ENCODE results near the gene FABP7.

The FABP7 gene

DNA sequence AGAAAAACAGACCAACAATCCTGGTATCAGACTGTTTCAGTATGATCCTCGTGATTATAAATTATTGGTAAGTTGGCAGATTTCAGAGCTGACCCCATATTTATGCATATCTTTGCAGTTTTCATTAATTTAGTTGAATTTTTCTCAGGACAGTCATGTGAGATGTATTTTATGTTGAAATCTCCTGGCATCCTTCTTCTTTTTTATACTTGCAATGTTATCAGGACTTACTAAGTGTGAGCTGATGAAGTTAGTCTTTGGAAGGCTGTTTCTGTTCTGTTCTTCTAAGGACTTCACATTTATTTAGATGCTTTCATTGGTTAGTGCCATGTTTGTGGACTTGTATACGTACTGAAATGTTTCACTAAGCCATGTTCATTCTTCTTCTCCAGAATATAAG lies 26.8 kb downstream of the FABP7 start:
- TF ChIP-seq, protein P1, sequence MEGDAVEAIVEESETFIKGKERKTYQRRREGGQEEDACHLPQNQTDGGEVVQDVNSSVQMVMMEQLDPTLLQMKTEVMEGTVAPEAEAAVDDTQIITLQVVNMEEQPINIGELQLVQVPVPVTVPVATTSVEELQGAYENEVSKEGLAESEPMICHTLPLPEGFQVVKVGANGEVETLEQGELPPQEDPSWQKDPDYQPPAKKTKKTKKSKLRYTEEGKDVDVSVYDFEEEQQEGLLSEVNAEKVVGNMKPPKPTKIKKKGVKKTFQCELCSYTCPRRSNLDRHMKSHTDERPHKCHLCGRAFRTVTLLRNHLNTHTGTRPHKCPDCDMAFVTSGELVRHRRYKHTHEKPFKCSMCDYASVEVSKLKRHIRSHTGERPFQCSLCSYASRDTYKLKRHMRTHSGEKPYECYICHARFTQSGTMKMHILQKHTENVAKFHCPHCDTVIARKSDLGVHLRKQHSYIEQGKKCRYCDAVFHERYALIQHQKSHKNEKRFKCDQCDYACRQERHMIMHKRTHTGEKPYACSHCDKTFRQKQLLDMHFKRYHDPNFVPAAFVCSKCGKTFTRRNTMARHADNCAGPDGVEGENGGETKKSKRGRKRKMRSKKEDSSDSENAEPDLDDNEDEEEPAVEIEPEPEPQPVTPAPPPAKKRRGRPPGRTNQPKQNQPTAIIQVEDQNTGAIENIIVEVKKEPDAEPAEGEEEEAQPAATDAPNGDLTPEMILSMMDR (IDR thresholded peaks at IDR 0.05; ENCODE audit: extremely low read depth, insufficient read depth, missing control alignments), result no peak
- DNase-seq (ENCODE audit: low spot score), result no peak
- in situ Hi-C loops (cut with MboI; ENCODE audit: low pct_unique_long_range_greater_than_20kb, low sequenced_read_pairs, unreplicated experiment), result no loop called here

DNA sequence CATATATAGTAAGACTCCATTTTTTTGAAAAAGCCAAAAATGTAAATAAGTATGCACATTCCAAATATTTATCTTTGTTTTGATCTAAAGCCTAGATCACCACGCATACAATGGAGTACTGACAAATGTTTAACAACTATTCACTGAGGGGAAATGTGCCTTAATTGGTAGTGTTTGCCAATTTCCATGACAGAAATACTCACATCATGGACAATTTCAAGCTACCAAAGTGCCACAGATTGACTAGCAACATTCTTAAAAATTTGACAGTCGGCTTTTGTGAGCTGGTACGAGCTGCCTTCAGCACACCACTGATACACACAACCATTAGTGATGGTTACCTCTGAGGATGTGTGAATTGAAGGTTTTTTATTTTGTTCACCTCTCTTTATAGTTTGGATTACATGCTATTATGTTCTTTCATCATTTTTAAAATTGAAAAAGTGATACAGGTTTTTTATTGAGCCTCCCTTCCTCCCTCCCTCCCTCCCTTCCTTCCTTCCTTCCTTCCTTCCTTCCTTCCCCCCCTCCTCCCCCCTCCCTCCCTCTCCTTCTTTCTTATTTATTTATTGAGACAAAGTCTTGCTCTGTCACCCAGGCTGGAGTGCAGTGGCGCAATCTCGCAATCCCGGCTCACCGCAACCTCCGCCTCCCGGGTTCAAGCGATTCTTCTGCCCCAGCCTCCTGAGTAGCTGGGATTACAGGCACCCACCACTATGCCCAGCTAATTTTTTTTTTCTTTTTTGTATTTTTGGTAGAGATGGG lies 28.8 kb downstream of the FABP7 start:
- DNase-seq (ENCODE audit: low spot score), result no peak
- in situ Hi-C loops (cut with MboI; ENCODE audit: low pct_unique_long_range_greater_than_20kb, low sequenced_read_pairs, unreplicated experiment), result no loop called here
- TF ChIP-seq, protein P1 (IDR thresholded peaks at IDR 0.05; ENCODE audit: extremely low read depth, insufficient read depth, missing control alignments), result no peak

DNA sequence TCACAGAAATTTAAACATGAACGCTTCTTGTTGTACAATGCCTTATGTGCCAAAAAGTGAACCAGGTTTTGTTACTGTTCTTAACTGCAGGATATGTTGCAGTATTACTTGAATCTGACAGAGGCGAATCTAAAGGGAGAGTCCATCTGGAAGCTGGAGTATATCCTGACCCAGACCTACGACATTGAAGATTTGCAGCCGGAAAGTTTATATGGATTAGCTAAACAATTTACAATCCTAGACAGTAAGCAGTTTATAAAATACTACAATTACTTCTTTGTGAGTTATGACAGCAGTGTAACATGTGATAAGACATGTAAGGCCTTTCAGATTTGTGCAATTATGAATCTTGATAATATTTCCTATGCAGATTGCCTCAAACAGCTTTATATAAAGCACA lies 29.5 kb downstream of the FABP7 start:
- DNase-seq (ENCODE audit: low spot score), result no peak
- TF ChIP-seq, protein P1 (IDR thresholded peaks at IDR 0.05; ENCODE audit: extremely low read depth, insufficient read depth, missing control alignments), result no peak
- in situ Hi-C loops (cut with MboI; ENCODE audit: low pct_unique_long_range_greater_than_20kb, low sequenced_read_pairs, unreplicated experiment), result no loop called here

DNA sequence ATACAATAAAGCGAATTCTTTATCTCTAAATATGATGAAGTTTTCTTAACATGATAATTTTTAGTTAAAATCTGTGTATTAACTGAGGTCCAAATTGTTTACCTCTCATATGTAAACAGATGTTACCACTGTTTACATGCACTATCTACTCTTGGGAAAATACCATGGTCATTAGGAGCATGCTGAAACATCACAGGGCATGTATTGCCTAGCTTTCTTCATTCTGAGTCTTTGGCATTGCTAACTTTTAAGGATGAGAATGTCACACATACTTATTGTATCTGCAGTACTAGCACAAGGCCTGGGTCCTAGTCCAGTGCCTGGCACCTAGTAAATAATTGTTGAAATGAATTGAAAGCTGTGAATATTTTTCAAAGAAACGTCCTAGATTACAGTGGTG lies 30.2 kb downstream of the FABP7 start:
- no peak for DNase-seq (ENCODE audit: low spot score)
- in situ Hi-C loops (cut with MboI; ENCODE audit: low pct_unique_long_range_greater_than_20kb, low sequenced_read_pairs, unreplicated experiment), result no loop called here
- TF ChIP-seq, protein P1 (IDR thresholded peaks at IDR 0.05; ENCODE audit: extremely low read depth, insufficient read depth, missing control alignments), result no peak

DNA sequence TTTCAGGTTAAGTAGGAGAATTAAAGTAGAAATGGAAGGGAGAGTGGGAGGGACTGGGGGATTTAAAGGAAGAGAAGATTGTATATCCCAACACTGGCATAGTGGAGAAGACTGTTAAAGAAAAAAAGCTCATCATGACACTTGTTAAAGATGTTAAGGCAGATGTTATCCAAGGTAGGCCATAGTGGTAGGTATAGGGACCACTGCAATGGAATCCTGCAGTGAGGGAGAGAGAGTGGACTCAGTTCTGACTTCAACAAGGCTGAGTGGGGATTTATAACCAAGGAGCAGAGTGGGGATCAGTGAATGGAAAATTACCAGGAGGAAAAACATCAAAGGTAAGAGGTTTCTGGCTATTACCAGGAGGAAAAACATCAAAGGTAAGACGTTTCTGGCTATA lies 30.7 kb downstream of the FABP7 start:
- in situ Hi-C loops (cut with MboI; ENCODE audit: low pct_unique_long_range_greater_than_20kb, low sequenced_read_pairs, unreplicated experiment), result no loop called here
- DNase-seq (ENCODE audit: low spot score), result no peak
- TF ChIP-seq, protein P1 (IDR thresholded peaks at IDR 0.05; ENCODE audit: extremely low read depth, insufficient read depth, missing control alignments), result no peak

DNA sequence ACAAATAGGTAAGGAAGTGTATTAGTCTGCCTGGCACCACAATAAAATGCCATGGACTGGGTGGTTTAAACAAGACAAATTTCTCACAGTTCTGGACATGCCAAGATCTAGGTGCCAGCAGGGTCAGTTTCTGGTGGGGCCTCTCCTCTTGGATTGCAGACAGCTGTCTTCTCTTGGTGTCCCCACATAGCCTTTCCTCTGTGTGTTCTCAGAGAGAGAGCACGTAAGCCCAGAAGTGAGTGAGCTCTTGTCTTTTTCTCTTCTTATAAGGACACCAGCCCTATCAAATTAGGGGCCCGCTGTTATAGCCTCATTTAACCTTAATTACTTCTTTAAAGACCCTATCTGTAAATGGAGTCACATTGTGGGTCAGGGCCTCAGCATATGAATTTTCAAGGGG lies 37.8 kb downstream of the FABP7 start:
- DNase-seq (ENCODE audit: low spot score), result no peak
- in situ Hi-C loops (cut with MboI; ENCODE audit: low pct_unique_long_range_greater_than_20kb, low sequenced_read_pairs, unreplicated experiment), result no loop called here
- TF ChIP-seq, protein P1 (IDR thresholded peaks at IDR 0.05; ENCODE audit: extremely low read depth, insufficient read depth, missing control alignments), result no peak

All from GM13977 (cell line).